Mesothelial cell of epicardium (in vitro differentiated cells): ENCODE data around the gene DDO. TPM values are rescaled to one million over a fixed set of nuclear protein-coding genes. Genes with fewer than 3 reads are reported as not detected.
"Not testable (repeated sequence)": the region's sequence is repeated elsewhere in the genome, so short reads cannot be mapped to it uniquely, and the experiment has no call there.

Experiments
- DNase-seq, 2 experiments: peaks; one replicate each; pipeline ENCODE4 v3.0.0; 2021; ENCODE audit warnings: low spot score in 2 of 2; ENCODE audit not compliant: unreplicated experiment in 2 of 2
- H3K27ac Mint-ChIP-seq: 2 replicates; pipeline ENCODE4 v1.8.0; 2021; ENCODE audit warnings: mixed read lengths
- H3K27me3 Mint-ChIP-seq: 2 replicates; pipeline ENCODE4 v1.8.0; 2021; ENCODE audit warnings: low read depth, mixed read lengths
- H3K36me3 Mint-ChIP-seq: 2 replicates; pipeline ENCODE4 v1.8.0; 2021; ENCODE audit warnings: mixed read lengths
- H3K4me1 Mint-ChIP-seq: 2 replicates; pipeline ENCODE4 v1.8.0; 2021; ENCODE audit warnings: mixed read lengths
- H3K4me3 Mint-ChIP-seq: 2 replicates; pipeline ENCODE4 v1.8.0; 2021; ENCODE audit warnings: mild to moderate bottlenecking, moderate library complexity, mixed read lengths
- H3K9me3 Mint-ChIP-seq: 2 replicates; pipeline ENCODE4 v1.8.0; 2021; ENCODE audit warnings: mixed read lengths
- CTCF ChIP-seq: fragments of 200-600 bp; sonication (generic); IDR thresholded peaks from one replicate; pipeline ENCODE4 v1.5.0; 2021; ENCODE audit warnings: antibody characterized with exemption; ENCODE audit not compliant: unreplicated experiment
- total RNA-seq: library from RNA; stranded (reverse); gene quantifications from 3 replicates; pipeline ENCODE4 v1.2.1, GENCODE V29; 2021

DDO gene
- total RNA-seq, 1 donor from 2014 or later = not detected

- H3K4me3 Mint-ChIP-seq = no peak overlapping the region
These were observed 63.8 kb downstream of the DDO start for GRCh38 chr6:110351546-110351945.

GRCh38 chr6:110350593-110350992 lies 64.8 kb downstream of the DDO start:
- not testable (repeated sequence) for H3K36me3 Mint-ChIP-seq, H3K27me3 Mint-ChIP-seq, DNase-seq, H3K4me3 Mint-ChIP-seq, H3K9me3 Mint-ChIP-seq
- H3K4me1 Mint-ChIP-seq = peaks cover 81% of the 10 kb centered on the region
- peak overlapping the region; percentile 73 for H3K27ac Mint-ChIP-seq

More at GRCh38 chr6:110351546-110351945, 63.8 kb downstream of the DDO start:
- no peaks in the 10 kb centered on the region for H3K27me3 Mint-ChIP-seq
- no peaks in the 10 kb centered on the region for H3K36me3 Mint-ChIP-seq
- no peaks in the 10 kb centered on the region for H3K9me3 Mint-ChIP-seq
- DNase-seq = no peak
- TF ChIP-seq CTCF = no peak
- H3K4me1 Mint-ChIP-seq = peaks cover 82% of the 10 kb centered on the region
- H3K27ac Mint-ChIP-seq = peak overlapping the region; percentile 95

- H3K4me1 Mint-ChIP-seq = peaks cover 80% of the 10 kb centered on the region
- H3K27me3 Mint-ChIP-seq = no peaks in the 10 kb centered on the region
- no peak for TF ChIP-seq CTCF
- peak overlapping the region; percentile 73 for H3K27ac Mint-ChIP-seq
- H3K36me3 Mint-ChIP-seq = no peaks in the 10 kb centered on the region
- no peak overlapping the region for H3K4me3 Mint-ChIP-seq
- no peak for DNase-seq
- no peaks in the 10 kb centered on the region for H3K9me3 Mint-ChIP-seq
These were observed 66.2 kb downstream of the DDO start for GRCh38 chr6:110348961-110349690.

GRCh38 chr6:110345025-110345424 lies 70.3 kb downstream of the DDO start:
- no peaks in the 10 kb centered on the region for H3K27me3 Mint-ChIP-seq
- H3K36me3 Mint-ChIP-seq = no peaks in the 10 kb centered on the region
- no peak for TF ChIP-seq CTCF
- peaks cover 86% of the 10 kb centered on the region for H3K4me1 Mint-ChIP-seq
- H3K9me3 Mint-ChIP-seq = no peaks in the 10 kb centered on the region
- H3K4me3 Mint-ChIP-seq = no peak overlapping the region
- H3K27ac Mint-ChIP-seq = peak overlapping the region; percentile 76
- DNase-seq = no peak

GRCh38 chr6:110342759-110343158 lies 72.6 kb downstream of the DDO start:
- Mint-ChIP-seq H3K27ac (peak overlapping the region; percentile 45), H3K27me3 (no peaks in the 10 kb centered on the region), H3K9me3 (no peaks in the 10 kb centered on the region), H3K4me1 (peaks cover 85% of the 10 kb centered on the region), H3K36me3 (no peaks in the 10 kb centered on the region), H3K4me3 (no peak overlapping the region)
- no peak for TF ChIP-seq CTCF
- no peak for DNase-seq

Other genes starting within 250 kb of the DDO start
- gene WASF1, start 235.9 kb downstream of the DDO start, total RNA-seq = 66.6 to 73.0 TPM (median 71.3 TPM) in 3 replicates
- gene CDC40, start 235.1 kb downstream of the DDO start, total RNA-seq = 22.9 to 24.3 TPM (median 23.8 TPM) in 3 replicates
- gene METTL24, start 57.2 kb downstream of the DDO start, total RNA-seq = 25.5 to 28.1 TPM (median 25.7 TPM) in 3 replicates
- gene SLC22A16, start 61.0 kb upstream of the DDO start, total RNA-seq = not detected in 3 replicates